OCI-LY7 (cell line): Measurements from ENCODE around the gene FCRL6.

Experiments
- CTCF ChIP-seq: fragments of 200-600 bp; sonication (generic); conservative IDR thresholded peaks from 2 replicates; pipeline ENCODE4 v1.5.1; 2014; ENCODE audit warnings: mild to moderate bottlenecking, antibody characterized with exemption, low read length, moderate library complexity, mixed read lengths
- EZH2phosphoT487 ChIP-seq: fragments of 200-600 bp; sonication (generic); IDR thresholded peaks from 2 replicates; pipeline ENCODE4 v1.6.1; 2018; ENCODE audit warnings: low read depth, borderline replicate concordance, mild to moderate bottlenecking, mixed run types, antibody characterized with exemption, low read length, moderate library complexity, mixed read lengths

- TF ChIP-seq CTCF (no peak), EZH2phosphoT487 (no peak)
Measured at GRCh38 chr1:159862557-159862956, 60.4 kb downstream of the FCRL6 start, which contains the start of gene VSIG8.
